Lung microvascular endothelial cell (primary cell): Measurements from ENCODE around the gene POLR2C. TPM values are rescaled to one million over a fixed set of nuclear protein-coding genes. Genes with fewer than 3 reads are reported as not detected.
A peak's percentile ranks its signal among the peaks of the same experiment; 100 is the strongest.
"Not testable (repeated sequence)": the region's sequence is repeated elsewhere in the genome, so short reads cannot be mapped to it uniquely, and the experiment has no call there.

ENCODE experiments used
- DNase-seq, 2 donors: peaks; one replicate each; pipeline versions ENCODE4 v3.0.0 to v3.0.0-alpha.2; 2010; ENCODE audit warnings: low read depth in 2 of 2
- total RNA-seq: library from RNA; depleted of rRNA; stranded (reverse); fragments of >200 nt; gene quantifications from 2 replicates; pipeline ENCODE4 v1.2.1, GENCODE V29; 2014

POLR2C gene
- total RNA-seq = 95.9 and 96.0 TPM in 2 replicates

- DNase-seq = peak; percentile 90 to 93
Observed at GRCh38 chr16:57462209-57462977, at the start of gene POLR2C. TSS of gene POLR2C (plus strand) at chr16:57462679. CDS start at chr16:57462725, 46 bp downstream.

DNA sequence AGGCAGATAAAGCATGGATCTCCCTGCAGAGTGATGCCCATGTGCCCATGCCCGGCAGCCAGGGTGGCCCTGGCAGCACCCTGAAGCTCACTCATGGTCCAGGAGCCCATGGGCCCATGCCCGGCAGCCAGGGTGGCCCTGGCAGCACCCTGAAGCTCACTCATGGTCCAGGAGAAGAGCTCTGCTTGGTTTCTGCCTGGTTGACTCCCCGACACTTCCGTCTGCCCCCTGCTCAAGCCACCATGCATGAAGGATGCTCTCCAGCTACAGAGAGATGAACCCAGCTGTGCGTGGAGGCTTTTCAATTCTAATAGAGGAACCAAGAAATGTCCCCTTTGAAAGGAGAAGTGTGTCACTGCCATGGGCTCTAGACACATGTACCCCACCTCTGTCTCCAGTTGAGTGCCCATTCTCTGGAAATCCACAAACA is 49.2 kb upstream of the POLR2C start:
- DNase-seq = no peak

DNA sequence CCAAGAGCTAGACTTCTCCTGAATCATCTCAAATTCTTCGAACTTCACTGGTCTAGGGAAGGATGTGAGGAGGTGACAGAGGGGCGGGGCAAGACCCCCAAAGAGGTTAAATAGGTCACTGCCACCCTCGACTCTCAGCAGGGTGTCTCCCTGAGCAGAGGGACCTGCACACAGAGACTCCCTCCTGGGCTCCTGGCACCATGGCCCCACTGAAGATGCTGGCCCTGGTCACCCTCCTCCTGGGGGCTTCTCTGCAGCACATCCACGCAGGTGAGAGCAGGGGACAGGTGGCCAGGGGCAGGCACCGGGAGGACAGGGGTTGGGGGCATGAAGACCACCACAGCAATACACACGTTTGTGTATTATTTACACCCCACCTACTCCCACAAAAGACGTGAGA is 48.7 kb upstream of the POLR2C start:
- DNase-seq = no peak

GRCh38 chr16:57416084-57416483 is 46.4 kb upstream of the POLR2C start:
- DNase-seq = no peak

- no peak for DNase-seq
Observed at GRCh38 chr16:57419506-57419905, 43.0 kb upstream of the POLR2C start.

GRCh38 chr16:57422026-57422944 is 40.2 kb upstream of the POLR2C start:
- DNase-seq = peak; percentile 64 to 80

DNA sequence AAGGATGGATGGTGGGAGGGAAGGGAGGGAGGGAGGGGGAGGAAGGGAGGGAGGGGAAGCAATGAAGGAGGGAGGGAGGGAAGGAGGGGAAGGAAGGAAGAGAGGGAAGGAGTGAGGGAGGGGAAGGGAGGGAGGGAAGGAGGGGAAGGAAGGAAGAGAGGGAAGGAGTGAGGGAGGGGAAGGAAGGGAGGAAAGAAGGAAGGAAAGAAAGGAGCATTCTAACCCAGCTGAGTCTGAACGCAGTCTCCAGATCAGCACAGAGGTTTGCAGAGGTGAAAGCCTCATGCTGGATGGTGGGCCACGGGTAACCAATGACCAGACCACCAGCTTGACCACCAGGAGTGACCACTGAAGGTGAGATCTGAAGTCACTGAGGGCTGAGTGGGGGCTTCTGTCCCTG is 39.3 kb upstream of the POLR2C start:
- no peak for DNase-seq

GRCh38 chr16:57424583-57424982 is 37.9 kb upstream of the POLR2C start:
- peak in 1 of 2 donors; percentile 40 for DNase-seq

DNA sequence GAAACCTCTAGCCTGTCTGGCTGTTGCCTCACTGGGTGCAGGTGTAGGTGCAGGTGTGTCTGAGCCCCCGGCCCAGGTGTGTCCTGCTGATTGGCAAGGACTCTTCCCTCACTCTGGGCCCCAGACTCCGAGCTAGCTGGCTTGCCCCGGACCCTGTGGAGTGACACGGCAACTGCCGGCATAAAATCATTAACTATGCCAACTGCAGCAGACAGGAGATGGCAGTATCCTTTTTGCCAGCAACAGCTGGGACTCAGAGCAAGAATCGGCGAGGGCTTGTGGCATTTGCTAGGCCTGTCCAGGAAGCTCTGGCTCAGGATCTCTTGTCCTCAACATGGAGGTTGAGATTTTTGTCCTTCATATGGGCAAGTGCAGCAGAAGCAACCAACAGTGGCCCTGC is 36.1 kb upstream of the POLR2C start:
- DNase-seq = no peak

DNA sequence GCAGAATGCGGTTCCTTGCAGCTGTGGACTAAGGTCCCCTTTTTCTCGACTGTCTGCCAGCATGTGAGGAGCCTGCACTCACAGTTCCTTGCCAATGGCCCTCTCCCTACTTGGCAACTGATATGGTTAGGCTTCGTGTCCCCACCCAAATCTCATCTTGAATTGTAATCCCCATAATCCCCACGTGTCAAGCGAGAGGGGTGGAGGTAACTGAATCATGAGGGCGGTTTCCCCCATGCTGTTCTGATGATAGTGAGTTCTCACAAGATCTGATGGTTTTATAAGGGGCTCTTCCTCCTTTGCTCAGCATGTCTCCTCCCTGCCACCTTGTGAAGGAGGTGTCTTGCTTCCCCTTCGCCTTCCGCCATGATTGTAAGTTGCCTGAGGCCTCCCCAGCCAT is 35.2 kb upstream of the POLR2C start:
- DNase-seq = no peak

- no peak for DNase-seq
Observed at GRCh38 chr16:57427824-57428223, 34.7 kb upstream of the POLR2C start.

- DNase-seq = no peak
Observed at GRCh38 chr16:57430955-57431354, 31.5 kb upstream of the POLR2C start.

DNA sequence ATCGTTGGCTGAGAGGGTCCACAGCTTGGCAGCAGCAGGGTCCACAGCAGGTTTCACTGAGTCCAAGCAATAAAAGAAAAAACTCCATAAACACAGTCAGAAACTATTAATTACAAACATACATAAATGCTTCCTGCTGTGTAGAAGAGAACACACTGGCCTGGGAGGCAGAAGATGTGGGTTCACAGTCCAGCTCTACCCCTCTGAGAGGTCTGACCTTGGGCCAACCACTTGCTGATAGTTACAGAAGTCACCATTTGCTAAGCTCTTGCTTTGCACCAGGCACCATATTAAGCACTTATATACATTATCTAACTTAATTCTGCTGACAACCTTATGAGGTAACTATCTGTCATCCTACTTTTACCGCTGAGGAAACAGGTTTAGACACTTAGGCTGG is 30.0 kb upstream of the POLR2C start:
- no peak for DNase-seq

DNA sequence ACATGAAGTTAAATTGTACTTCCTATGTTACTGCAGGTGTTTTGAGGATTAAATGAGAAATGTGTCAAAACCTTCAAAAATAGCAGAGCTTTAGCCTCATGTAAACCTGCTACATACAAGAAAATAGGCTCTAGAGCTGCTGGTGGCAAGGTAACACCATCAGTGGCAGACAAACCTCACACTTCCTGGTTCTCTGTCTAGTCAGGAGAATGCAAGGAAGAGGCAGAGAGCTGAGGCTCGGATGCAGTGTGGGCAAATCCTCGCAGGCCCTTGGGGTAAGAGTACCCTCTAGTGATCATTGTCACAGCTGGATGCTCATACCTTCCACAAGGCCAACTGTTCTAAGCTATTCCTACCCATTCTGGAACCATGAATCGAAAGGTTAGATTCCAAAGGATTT is 29.5 kb upstream of the POLR2C start:
- DNase-seq = no peak

- DNase-seq = no peak
Observed at GRCh38 chr16:57434003-57434402, 28.5 kb upstream of the POLR2C start.

GRCh38 chr16:57435838-57436237 is 26.6 kb upstream of the POLR2C start:
- DNase-seq = no peak

DNA sequence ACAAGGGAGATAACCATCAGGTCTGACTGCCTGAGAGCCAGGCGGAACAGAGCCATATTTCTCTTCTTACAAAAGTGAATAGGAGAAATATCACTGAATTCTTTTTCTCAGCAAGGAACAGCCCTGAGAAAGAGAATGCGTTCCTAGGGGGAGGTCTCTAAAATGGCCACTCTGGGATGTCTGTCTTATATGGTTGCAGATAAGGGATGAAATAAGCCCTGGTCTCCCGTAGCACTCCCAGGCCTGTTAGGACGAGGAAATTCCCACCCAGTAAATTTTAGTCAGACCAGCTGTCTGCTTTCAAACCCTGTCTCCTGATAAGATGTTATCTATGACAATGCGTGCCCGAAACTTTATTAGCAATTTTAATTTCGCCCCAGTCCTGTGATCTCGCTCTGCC is 22.5 kb upstream of the POLR2C start:
- DNase-seq = not testable (repeated sequence)

GRCh38 chr16:57440551-57440950 is 21.9 kb upstream of the POLR2C start:
- DNase-seq = not testable (repeated sequence)

DNA sequence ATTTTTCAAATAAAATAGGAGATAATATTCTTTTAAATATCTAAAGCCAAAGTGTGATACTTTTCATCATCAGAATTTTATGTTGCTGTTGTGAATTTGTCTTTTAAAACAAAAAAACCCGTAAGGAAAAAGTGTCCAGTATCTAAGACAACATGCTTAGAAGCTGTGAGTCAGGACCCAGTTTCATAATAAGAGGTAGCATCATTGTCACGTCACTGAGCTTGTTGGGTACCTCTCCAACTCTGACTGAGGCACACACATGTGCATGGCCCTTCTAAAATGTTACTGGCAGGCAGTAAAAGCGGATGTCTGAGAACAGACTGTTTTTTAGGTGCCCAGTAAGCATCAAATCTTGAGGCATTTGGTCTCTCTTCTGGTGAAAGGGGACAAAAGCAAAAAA is 17.8 kb upstream of the POLR2C start:
- no peak for DNase-seq

DNA sequence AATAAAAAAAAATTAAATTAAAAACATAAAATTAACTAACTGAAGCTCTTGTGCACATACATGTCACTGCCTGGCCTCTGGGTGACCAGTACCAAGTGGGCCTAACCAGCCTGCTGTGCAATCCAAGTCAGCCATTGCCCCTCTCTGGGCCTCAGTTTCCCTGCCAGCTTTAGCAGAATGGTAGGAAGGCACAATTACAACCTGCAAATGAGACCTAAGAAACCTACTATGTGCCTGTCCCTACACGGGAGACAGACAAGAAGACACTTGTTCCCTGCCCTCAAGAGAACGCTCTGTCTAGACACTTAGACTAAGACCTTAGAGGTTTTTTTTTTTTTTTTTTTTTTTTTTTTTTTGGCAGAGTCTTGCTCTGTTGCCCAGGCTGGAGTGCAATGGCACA is 17.0 kb upstream of the POLR2C start:
- no peak for DNase-seq

- peak; percentile 37 to 38 for DNase-seq
Observed at GRCh38 chr16:57446531-57447185, 15.8 kb upstream of the POLR2C start.
